GM23338 (cell line): ENCODE measurements around the gene ERBB4.

Experiments
- CREB1 ChIP-seq: fragments of 250-450 bp; sonication (Bioruptor Pico); IDR thresholded peaks from 2 replicates; pipeline ENCODE4 v1.5.0; 2020; ENCODE audit warnings: low read depth, mild to moderate bottlenecking, moderate library complexity
- EZH2 ChIP-seq: fragments of 200-600 bp; sonication (generic); IDR thresholded peaks from one replicate; pipeline ENCODE4 v1.8.0; 2017; ENCODE audit warnings: antibody characterized with exemption, mild to moderate bottlenecking, low read depth; ENCODE audit not compliant: unreplicated experiment
- EZH2phosphoT487 ChIP-seq: fragments of 200-600 bp; sonication (generic); IDR thresholded peaks from one replicate; pipeline ENCODE4 v1.8.1; 2018; ENCODE audit warnings: antibody characterized with exemption; ENCODE audit not compliant: unreplicated experiment
- JUNB ChIP-seq: IDR thresholded peaks from one replicate; pipeline ENCODE4 v1.6.1; 2016; ENCODE audit warnings: antibody characterized with exemption; ENCODE audit not compliant: unreplicated experiment
- NANOG ChIP-seq: IDR thresholded peaks from 2 replicates; pipeline ENCODE4 v1.6.1; 2016; ENCODE audit warnings: antibody characterized with exemption, borderline replicate concordance
- POLR2AphosphoS5 ChIP-seq: IDR thresholded peaks from 2 replicates; pipeline ENCODE4 v1.6.1; 2016; ENCODE audit warnings: antibody characterized with exemption, low read depth
- TF ChIP-seq, protein P1 (sequence below), 2 experiments: fragments of 200-600 bp in 1 of 2; sonication (generic) in 1 of 2; conservative IDR thresholded peaks; 2 replicates each; pipeline versions ENCODE4 v1.5.1 to v1.6.1; 2016 to 2017; ENCODE audit warnings: antibody characterized with exemption in 2 of 2, low read depth in 2 of 2, mild to moderate bottlenecking in 2 of 2, moderate library complexity in 1 of 2

- TF ChIP-seq, protein P1, sequence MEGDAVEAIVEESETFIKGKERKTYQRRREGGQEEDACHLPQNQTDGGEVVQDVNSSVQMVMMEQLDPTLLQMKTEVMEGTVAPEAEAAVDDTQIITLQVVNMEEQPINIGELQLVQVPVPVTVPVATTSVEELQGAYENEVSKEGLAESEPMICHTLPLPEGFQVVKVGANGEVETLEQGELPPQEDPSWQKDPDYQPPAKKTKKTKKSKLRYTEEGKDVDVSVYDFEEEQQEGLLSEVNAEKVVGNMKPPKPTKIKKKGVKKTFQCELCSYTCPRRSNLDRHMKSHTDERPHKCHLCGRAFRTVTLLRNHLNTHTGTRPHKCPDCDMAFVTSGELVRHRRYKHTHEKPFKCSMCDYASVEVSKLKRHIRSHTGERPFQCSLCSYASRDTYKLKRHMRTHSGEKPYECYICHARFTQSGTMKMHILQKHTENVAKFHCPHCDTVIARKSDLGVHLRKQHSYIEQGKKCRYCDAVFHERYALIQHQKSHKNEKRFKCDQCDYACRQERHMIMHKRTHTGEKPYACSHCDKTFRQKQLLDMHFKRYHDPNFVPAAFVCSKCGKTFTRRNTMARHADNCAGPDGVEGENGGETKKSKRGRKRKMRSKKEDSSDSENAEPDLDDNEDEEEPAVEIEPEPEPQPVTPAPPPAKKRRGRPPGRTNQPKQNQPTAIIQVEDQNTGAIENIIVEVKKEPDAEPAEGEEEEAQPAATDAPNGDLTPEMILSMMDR (conservative IDR thresholded peaks at IDR 0.05; ENCODE audit: low read depth in 2 of 2) = no peak
- TF ChIP-seq EZH2phosphoT487 (no peak), CREB1 (CRISPR knock-in tag) (no peak), POLR2AphosphoS5 (no peak), EZH2 (no peak), JUNB (no peak), NANOG (no peak)
These were observed 782.3 kb downstream of the ERBB4 start for GRCh38 chr2:211756266-211756665.
